Myometrial cell (primary cell): ENCODE results near the gene SLC25A19. TPM values are rescaled to one million over a fixed set of nuclear protein-coding genes. Genes with fewer than 3 reads are reported as not detected.

Experiments used
- total RNA-seq: library from RNA; depleted of rRNA; stranded (reverse); fragments of >200 nt; gene quantifications from 2 replicates; pipeline ENCODE4 v1.2.3, GENCODE V29; 2015

SLC25A19 gene
- 4.8 and 8.1 TPM in 2 replicates for total RNA-seq

GRCh38 chr17:75289115-75289831, at the start of gene SLC25A19:
Gene SLC25A19 (minus strand): TSS chr17:75289433. CDS start chr17:75286764, 2,669 bp downstream.

GRCh38 chr17:75270966-75271232, 18.3 kb downstream of the SLC25A19 start, which contains the start of gene MIF4GD:
Gene MIF4GD (minus strand): TSS chr17:75271231. CDS start chr17:75270195, 1,036 bp downstream.

DNA sequence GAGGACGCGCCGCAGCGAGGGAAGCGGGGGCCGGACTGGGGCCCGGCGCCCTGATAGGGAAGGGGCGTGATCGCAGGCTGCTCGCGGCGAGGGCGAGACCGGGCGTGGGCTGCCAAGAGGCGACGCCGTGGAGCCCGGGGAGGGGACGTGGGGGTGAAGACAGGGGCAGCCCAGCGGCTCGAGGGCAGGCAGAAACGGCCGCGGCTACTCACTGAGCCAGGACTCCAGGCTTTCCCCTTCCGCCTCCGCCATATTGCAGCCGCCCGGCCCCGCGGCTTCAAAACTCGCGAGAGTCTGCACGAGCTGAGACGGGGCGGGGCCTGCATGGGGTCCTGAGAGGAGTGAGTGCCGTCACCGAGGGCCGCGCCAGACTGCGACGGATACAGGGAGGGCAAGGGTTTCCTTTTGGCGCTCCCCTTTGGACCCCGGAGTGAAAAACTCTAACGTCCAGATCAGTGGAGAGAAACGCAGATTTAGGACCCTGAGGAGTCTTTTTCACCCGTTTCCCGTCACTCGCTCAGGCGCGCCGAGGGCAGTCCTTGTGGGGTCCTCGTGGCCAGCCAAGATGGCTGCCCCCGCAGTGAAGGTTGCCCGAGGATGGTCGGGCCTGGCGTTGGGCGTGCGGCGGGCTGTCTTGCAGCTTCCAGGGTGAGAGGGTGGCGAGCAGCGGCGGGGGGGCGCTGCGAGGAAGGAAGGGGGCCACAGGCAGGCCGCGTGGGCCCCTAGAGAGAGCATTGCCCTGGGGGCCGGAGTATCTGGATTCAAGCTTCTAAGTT, 27.7 kb downstream of the SLC25A19 start, which contains the start of the genes GGA3 and MRPS7:
TSS of gene GGA3 (minus strand) at position 271 of the 776 bp plus-strand sequence. CDS start at position 252, 19 bp downstream.
TSS of gene MRPS7 (plus strand) at position 544 of the 776 bp plus-strand sequence. CDS start at position 566, 22 bp downstream.

Other genes starting within 250 kb of the SLC25A19 start
- 375 and 445 TPM in 2 replicates for gene ATP5PD, start 242.5 kb downstream of the SLC25A19 start, total RNA-seq
- 19.7 and 20.8 TPM in 2 replicates for gene KCTD2, start 242.2 kb downstream of the SLC25A19 start, total RNA-seq
- 12.1 and 20.2 TPM in 2 replicates for gene SLC16A5, start 201.5 kb downstream of the SLC25A19 start, total RNA-seq
- 2.0 and 6.4 TPM in 2 replicates for gene ARMC7, start 179.5 kb downstream of the SLC25A19 start, total RNA-seq
- 120 TPM in 2 replicates for gene NT5C, start 157.7 kb downstream of the SLC25A19 start, total RNA-seq
- 272 and 335 TPM in 2 replicates for gene JPT1, start 134.9 kb downstream of the SLC25A19 start, total RNA-seq
- 87.7 and 98.0 TPM in 2 replicates for gene SUMO2, start 106.5 kb downstream of the SLC25A19 start, total RNA-seq
- gene NUP85, start 83.8 kb downstream of the SLC25A19 start, total RNA-seq, result 32.1 and 38.9 TPM in 2 replicates
- gene GGA3, start 27.8 kb downstream of the SLC25A19 start, total RNA-seq, result 13.6 and 19.6 TPM in 2 replicates
- 46.6 and 51.3 TPM in 2 replicates for gene MRPS7, start 27.6 kb downstream of the SLC25A19 start, total RNA-seq
- gene MIF4GD, start 18.2 kb downstream of the SLC25A19 start, total RNA-seq, result 9.8 and 16.0 TPM in 2 replicates
- 75.0 and 92.3 TPM in 2 replicates for gene GRB2, start 116.2 kb upstream of the SLC25A19 start, total RNA-seq
- 38.1 and 42.5 TPM in 2 replicates for gene TMEM94, start 167.2 kb upstream of the SLC25A19 start, total RNA-seq
- gene CASKIN2, start 226.1 kb upstream of the SLC25A19 start, total RNA-seq, result 6.3 and 8.2 TPM in 2 replicates
- gene TSEN54, start 227.1 kb upstream of the SLC25A19 start, total RNA-seq, result 14.7 and 15.4 TPM in 2 replicates
- under 0.01 and 0.89 TPM in 2 replicates for gene LLGL2, start 236.3 kb upstream of the SLC25A19 start, total RNA-seq